NB4 (cell line): ENCODE results near the gene PHF24.
"Not testable (repeated sequence)": the region's sequence is repeated elsewhere in the genome, so short reads cannot be mapped to it uniquely, and the experiment has no call there.

Source experiments
- DNase-seq: peaks from one replicate; pipeline ENCODE4 v3.0.0; 2010; ENCODE audit warnings: low read depth
- H3K4me3 ChIP-seq: one replicate; pipeline ENCODE4 v1.5.1; 2011; ENCODE audit warnings: mild to moderate bottlenecking, low read depth, low read length, moderate library complexity
- CTCF ChIP-seq: IDR thresholded peaks from one replicate; pipeline ENCODE4 v1.5.1; 2012; ENCODE audit warnings: low read depth, low read length
- MAX ChIP-seq: IDR thresholded peaks from 2 replicates; pipeline ENCODE4 v1.6.1; 2011; ENCODE audit warnings: low read depth, low read length
- MYC ChIP-seq: IDR thresholded peaks from 2 replicates; pipeline ENCODE4 v1.6.1; 2011; ENCODE audit warnings: low read depth, low read length
- POLR2A ChIP-seq: IDR thresholded peaks from 2 replicates; pipeline ENCODE4 v1.6.1; 2011; ENCODE audit warnings: mild to moderate bottlenecking; ENCODE audit not compliant: insufficient read length; ENCODE audit errors: extremely low read depth

The PHF24 gene

GRCh38 chr9:35000535-35001284 lies 42.6 kb downstream of the PHF24 start:
- no peak for DNase-seq
- no peak overlapping the region for H3K4me3 ChIP-seq
- TF ChIP-seq MYC (no peak), CTCF (no peak), MAX (no peak), POLR2A (no peak)

- no peak overlapping the region for H3K4me3 ChIP-seq
- TF ChIP-seq CTCF = no peak
- TF ChIP-seq MYC = no peak
- no peak for TF ChIP-seq POLR2A
- no peak for TF ChIP-seq MAX
- DNase-seq = no peak
Observed at GRCh38 chr9:35001285-35001677, 43.2 kb downstream of the PHF24 start.

GRCh38 chr9:35001803-35002502 lies 43.9 kb downstream of the PHF24 start:
- no peak overlapping the region for H3K4me3 ChIP-seq
- no peak for DNase-seq
- TF ChIP-seq MAX (no peak), MYC (no peak), POLR2A (no peak), CTCF (no peak)

GRCh38 chr9:35002623-35003022 lies 44.5 kb downstream of the PHF24 start:
- TF ChIP-seq CTCF (no peak), POLR2A (no peak), MAX (no peak), MYC (no peak)
- no peak for DNase-seq
- H3K4me3 ChIP-seq = no peak overlapping the region

GRCh38 chr9:35004299-35004698 lies 46.2 kb downstream of the PHF24 start:
- H3K4me3 ChIP-seq, DNase-seq: not testable (repeated sequence)

GRCh38 chr9:35010351-35010958 lies 52.4 kb downstream of the PHF24 start:
- no peak for TF ChIP-seq POLR2A
- no peak for TF ChIP-seq CTCF
- TF ChIP-seq MAX = no peak
- TF ChIP-seq MYC = no peak
- no peak overlapping the region for H3K4me3 ChIP-seq
- DNase-seq = no peak
